Measurements from ENCODE around the gene GPATCH8. TPM values are rescaled to one million over a fixed set of nuclear protein-coding genes. Genes with fewer than 3 reads are reported as not detected.

GPATCH8 gene
- total and polyA plus RNA-seq, 2 of the 8 experiments (the other 6 are each of a cell fraction or from before 2014, with no cell fraction given) = 20.5 to 58.1 TPM

- TF ChIP-seq, protein P1, sequence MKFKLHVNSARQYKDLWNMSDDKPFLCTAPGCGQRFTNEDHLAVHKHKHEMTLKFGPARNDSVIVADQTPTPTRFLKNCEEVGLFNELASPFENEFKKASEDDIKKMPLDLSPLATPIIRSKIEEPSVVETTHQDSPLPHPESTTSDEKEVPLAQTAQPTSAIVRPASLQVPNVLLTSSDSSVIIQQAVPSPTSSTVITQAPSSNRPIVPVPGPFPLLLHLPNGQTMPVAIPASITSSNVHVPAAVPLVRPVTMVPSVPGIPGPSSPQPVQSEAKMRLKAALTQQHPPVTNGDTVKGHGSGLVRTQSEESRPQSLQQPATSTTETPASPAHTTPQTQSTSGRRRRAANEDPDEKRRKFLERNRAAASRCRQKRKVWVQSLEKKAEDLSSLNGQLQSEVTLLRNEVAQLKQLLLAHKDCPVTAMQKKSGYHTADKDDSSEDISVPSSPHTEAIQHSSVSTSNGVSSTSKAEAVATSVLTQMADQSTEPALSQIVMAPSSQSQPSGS (IDR thresholded peaks at IDR 0.05; ENCODE audit: low read length) = no peak
Observed at GRCh38 chr17:44348988-44349364, 154.2 kb downstream of the GPATCH8 start (continued).

Data from H1 (cell line).